Spleen (tissue), 11 donors: ENCODE data around the gene C1orf159. TPM values are rescaled to one million over a fixed set of nuclear protein-coding genes. Genes with fewer than 3 reads are reported as not detected.

Experiments
- DNase-seq: peaks from one replicate; pipeline ENCODE4 v3.0.0-alpha.2; 2020
- H3K27ac ChIP-seq, 8 donors: fragments of 200-600 bp; sonication (generic) in 7 of 8; 1 replicate in 4 of 8; 2 replicates in 4 of 8; pipeline versions ENCODE4 v1.5.0 to v1.8.0; 2016 to 2021; ENCODE audit warnings: inconsistent platforms in 4 of 8, mild to moderate bottlenecking in 4 of 8, moderate library complexity in 1 of 8
- H3K27me3 ChIP-seq, 7 donors: fragments of 200-600 bp; sonication (generic) in 6 of 7; replicated peaks in 1 of 7; 1 replicate in 4 of 7; 2 replicates in 3 of 7; pipeline versions ENCODE4 v1.5.0 to v1.8.0; 2016 to 2021; ENCODE audit warnings: inconsistent platforms in 3 of 7, mild to moderate bottlenecking in 1 of 7
- H3K36me3 ChIP-seq, 6 donors: fragments of 200-600 bp; sonication (generic) in 5 of 6; 1 replicate in 4 of 6; 2 replicates in 2 of 6; pipeline versions ENCODE4 v1.5.0 to v1.8.0; 2016 to 2021; ENCODE audit warnings: inconsistent platforms in 2 of 6
- H3K4me1 ChIP-seq, 6 donors: fragments of 200-600 bp; sonication (generic) in 5 of 6; 1 replicate in 3 of 6; 2 replicates in 3 of 6; pipeline versions ENCODE4 v1.5.0 to v1.8.0; 2016 to 2021; ENCODE audit warnings: inconsistent platforms in 3 of 6
- H3K4me3 ChIP-seq, 8 donors: fragments of 200-600 bp; sonication (generic) in 7 of 8; 1 replicate in 4 of 8; 2 replicates in 4 of 8; pipeline versions ENCODE4 v1.5.0 to v1.8.0; 2016 to 2021; ENCODE audit warnings: inconsistent platforms in 4 of 8, mild to moderate bottlenecking in 4 of 8, moderate library complexity in 2 of 8
- H3K9me3 ChIP-seq, 8 donors: fragments of 200-600 bp; sonication (generic) in 7 of 8; 1 replicate in 4 of 8; 2 replicates in 4 of 8; pipeline versions ENCODE4 v1.5.0 to v1.8.0; 2016 to 2021; ENCODE audit warnings: inconsistent platforms in 4 of 8
- CTCF ChIP-seq, 11 experiments: fragments of 200-600 bp in 7 of 11; fragments of 450-650 bp in 4 of 11; sonication (generic) in 4 of 11; IDR thresholded peaks in 8 of 11; conservative IDR thresholded peaks in 3 of 11; 1 replicate in 7 of 11; 2 replicates in 4 of 11; pipeline versions ENCODE4 v1.4.0 to v1.8.0; 2016 to 2021; ENCODE audit warnings: antibody characterized with exemption in 11 of 11, inconsistent platforms in 4 of 11, mild to moderate bottlenecking in 1 of 11
- POLR2A ChIP-seq, 3 donors: fragments of 450-650 bp; IDR thresholded peaks; one replicate each; pipeline ENCODE4 v1.5.1; 2017; ENCODE audit warnings: antibody characterized with exemption in 3 of 3, mild to moderate bottlenecking in 1 of 3
- POLR2AphosphoS5 ChIP-seq, 3 donors: sonication (generic); formaldehyde crosslinking; IDR thresholded peaks; one replicate each; pipeline ENCODE4 v1.5.1; 2017; ENCODE audit warnings: antibody characterized with exemption in 3 of 3
- WGBS, 5 donors: extraction: QIAGEN DNeasy Blood & Tissue Kit in 3 of 5; methylation state at CpG; one replicate each; pipeline versions ENCODE4 v1.1.5 to v1.1.7; 2013 to 2018; 5-methylcytosine and 5-hydroxymethylcytosine counted together
- intact Hi-C: fragments of 100-400 bp; cut with DNase I; formaldehyde crosslinking; loops from one replicate; pipeline ENCODE4 v1.15.0; 2023; ENCODE audit warnings: low total_unique reads
- polyA plus RNA-seq, 3 donors: library from polyadenylated mRNA; stranded (reverse); fragments of 200-250 nt; gene quantifications; one replicate each; pipeline ENCODE4 v1.2.1, GENCODE V29; 2013
- total RNA-seq, 7 donors: library from RNA; depleted of rRNA in 3 of 7; stranded (reverse); fragments of >200 nt in 3 of 7; fragmentation: NEBNext Ultra II Directional in 4 of 7; extraction: Animal tissue kit (Norgen Biotek cat#: 25700) in 4 of 7; gene quantifications; one replicate each; pipeline versions ENCODE4 v1.1.0 to v1.2.1, GENCODE V29; 2016 to 2021
- donor health status: healthy with polysubstance abuse.
- donor health status: DM: no; HTN: no; CAD: no; lungs with moderate emphysema.
- donor health status: DM: no; HTN: no; CAD: no.
- donor health status: Bipolar disorder and iron deficiency.
- donor health status: healthy.
- donor health status: DM: no; HTN: no; CAD: no.
- donor health status: DM: yes; HTN: yes; CAD: no.

The C1orf159 gene
- total and polyA plus RNA-seq, 10 donors = 8.5 to 25.7 (median 18.8) TPM

GRCh38 chr1:1074631-1075147 lies 41.2 kb downstream of the C1orf159 start:
- intact Hi-C loops = no loop called here
- H3K4me1 ChIP-seq = peaks cover 5 to 18% (median 13%) of the 10 kb centered on the region in 6 donors
- 83 to 89% (median 85%) methylated on average over 14 of the region's 14 CpGs for WGBS, 5 donors
- TF ChIP-seq POLR2AphosphoS5 (IDR thresholded peaks at IDR 0.05) = no peak
- TF ChIP-seq POLR2A (IDR thresholded peaks at IDR 0.05) = no peak
- TF ChIP-seq CTCF (IDR thresholded peaks at IDR 0.05 in 8 of 11, conservative IDR thresholded peaks at IDR 0.05 in 3 of 11) = no peak
- H3K27me3 ChIP-seq = peaks cover 0 to 70% (median 36%) of the 10 kb centered on the region in 7 donors
- H3K27ac ChIP-seq = no peak overlapping the region
- peak; percentile 70 for DNase-seq
- H3K4me3 ChIP-seq = no peak overlapping the region
- no peaks in the 10 kb centered on the region for H3K9me3 ChIP-seq
- H3K36me3 ChIP-seq = no peaks in the 10 kb centered on the region

GRCh38 chr1:1073743-1074587 lies 41.9 kb downstream of the C1orf159 start, which contains the start of gene RNF223:
RNF223 (minus strand) TSS chr1:1074306; CDS start chr1:1072566, 1,740 bp downstream.
- Histone ChIP-seq H3K27ac (no peak within 1 kb of the TSS), H3K4me3 (no peak within 1 kb of the TSS), H3K36me3 (no peaks in the 10 kb centered on the region), H3K4me1 (peaks cover 6 to 20% (median 14%) of the 10 kb centered on the region in 6 donors), H3K27me3 (peaks cover 0 to 70% (median 42%) of the 10 kb centered on the region in 7 donors), H3K9me3 (no peaks in the 10 kb centered on the region)
- WGBS, 5 donors = 71 to 89% (median 78%) methylated on average over 15 to 35 of the region's 35 CpGs
- TF ChIP-seq POLR2A (IDR thresholded peaks at IDR 0.05) (no peak), CTCF (IDR thresholded peaks at IDR 0.05 in 8 of 11, conservative IDR thresholded peaks at IDR 0.05 in 3 of 11) (no peak), POLR2AphosphoS5 (IDR thresholded peaks at IDR 0.05) (no peak)
- intact Hi-C loops = no loop called here
- DNase-seq = peak; percentile 72

GRCh38 chr1:1072849-1073742 lies 42.8 kb downstream of the C1orf159 start:
- H3K27ac ChIP-seq = no peak overlapping the region
- no peak for TF ChIP-seq POLR2A (IDR thresholded peaks at IDR 0.05)
- no peak for TF ChIP-seq POLR2AphosphoS5 (IDR thresholded peaks at IDR 0.05)
- DNase-seq = no peak
- H3K4me3 ChIP-seq = no peak overlapping the region
- intact Hi-C loops = no loop called here
- H3K36me3 ChIP-seq = no peaks in the 10 kb centered on the region
- peaks cover 0 to 79% (median 49%) of the 10 kb centered on the region in 7 donors for H3K27me3 ChIP-seq
- WGBS, 5 donors = 74 to 88% (median 80%) methylated on average over 20 to 28 of the region's 28 CpGs
- no peaks in the 10 kb centered on the region for H3K9me3 ChIP-seq
- H3K4me1 ChIP-seq = peaks cover 6 to 29% (median 21%) of the 10 kb centered on the region in 6 donors

GRCh38 chr1:1072299-1072848 lies 43.5 kb downstream of the C1orf159 start:
- H3K27me3 ChIP-seq = peaks cover 0 to 86% (median 55%) of the 10 kb centered on the region in 7 donors
- TF ChIP-seq POLR2A (IDR thresholded peaks at IDR 0.05) = no peak
- TF ChIP-seq CTCF (IDR thresholded peaks at IDR 0.05 in 8 of 11, conservative IDR thresholded peaks at IDR 0.05 in 3 of 11) = no peak
- TF ChIP-seq POLR2AphosphoS5 (IDR thresholded peaks at IDR 0.05) = no peak
- intact Hi-C loops = no loop called here
- DNase-seq = no peak
- WGBS, 5 donors = 69 to 86% (median 75%) methylated on average over 18 to 21 of the region's 21 CpGs
- no peak overlapping the region for H3K4me3 ChIP-seq
- no peak overlapping the region for H3K27ac ChIP-seq
- H3K4me1 ChIP-seq = peaks cover 6 to 36% (median 25%) of the 10 kb centered on the region in 6 donors
- H3K9me3 ChIP-seq = no peaks in the 10 kb centered on the region
- H3K36me3 ChIP-seq = no peaks in the 10 kb centered on the region
